Body of pancreas (tissue), 4 donors: ENCODE data around the gene MYOZ2.

Experiments
- CTCF ChIP-seq, 7 experiments: fragments of 450-650 bp in 4 of 7; fragments of 200-600 bp in 3 of 7; sonication (generic) in 3 of 7; IDR thresholded peaks; one replicate each; pipeline ENCODE4 v1.5.1; 2016 to 2019; ENCODE audit warnings: antibody characterized with exemption in 7 of 7
- POLR2A ChIP-seq, 3 donors: fragments of 450-650 bp; IDR thresholded peaks; one replicate each; pipeline ENCODE4 v1.6.1; 2016; ENCODE audit warnings: antibody characterized with exemption in 3 of 3, mild to moderate bottlenecking in 2 of 3

GRCh38 chr4:119172223-119172622 is 36.6 kb downstream of the MYOZ2 start:
- no peak for TF ChIP-seq CTCF (IDR thresholded peaks at IDR 0.05)
- TF ChIP-seq POLR2A (IDR thresholded peaks at IDR 0.05) = no peak
